Stimulated activated CD8-positive, alpha-beta memory T cell treated with anti-CD3 and anti-CD28 coated beads, Interleukin-7, amount 100 ng/mL, for 4 hours (primary cell): ENCODE data around the gene HPRT1.

Experiments
- DNase-seq, 2 donors: peaks; one replicate each; pipeline ENCODE4 v3.0.0-alpha.2; 2020; ENCODE audit warnings: low read depth in 2 of 2

HPRT1 gene

DNA sequence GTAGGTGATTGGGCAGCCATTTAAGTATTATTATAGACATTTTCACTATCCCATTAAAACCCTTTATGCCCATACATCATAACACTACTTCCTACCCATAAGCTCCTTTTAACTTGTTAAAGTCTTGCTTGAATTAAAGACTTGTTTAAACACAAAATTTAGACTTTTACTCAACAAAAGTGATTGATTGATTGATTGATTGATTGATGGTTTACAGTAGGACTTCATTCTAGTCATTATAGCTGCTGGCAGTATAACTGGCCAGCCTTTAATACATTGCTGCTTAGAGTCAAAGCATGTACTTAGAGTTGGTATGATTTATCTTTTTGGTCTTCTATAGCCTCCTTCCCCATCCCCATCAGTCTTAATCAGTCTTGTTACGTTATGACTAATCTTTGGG, 16.3 kb downstream of the HPRT1 start:
- no peak for DNase-seq

DNA sequence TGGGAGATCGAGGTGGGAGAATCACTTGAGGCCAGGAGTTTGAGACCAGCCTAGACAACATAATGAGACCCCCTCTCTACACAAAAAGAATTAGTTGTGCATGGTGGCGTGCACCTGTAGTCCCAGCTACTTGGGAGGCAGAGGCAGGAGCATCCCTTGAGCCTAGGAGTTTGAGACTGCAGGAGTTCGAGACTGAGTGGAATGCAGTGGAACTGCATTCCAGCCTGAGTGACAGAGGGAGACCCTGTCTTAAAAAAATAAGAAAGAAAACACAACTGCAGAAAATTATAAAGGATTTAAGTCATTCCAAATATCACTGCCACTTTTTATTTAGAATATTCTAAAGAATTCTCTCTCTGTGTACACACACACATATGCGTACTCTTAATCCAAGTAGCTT, 18.4 kb downstream of the HPRT1 start:
- DNase-seq = no peak

DNA sequence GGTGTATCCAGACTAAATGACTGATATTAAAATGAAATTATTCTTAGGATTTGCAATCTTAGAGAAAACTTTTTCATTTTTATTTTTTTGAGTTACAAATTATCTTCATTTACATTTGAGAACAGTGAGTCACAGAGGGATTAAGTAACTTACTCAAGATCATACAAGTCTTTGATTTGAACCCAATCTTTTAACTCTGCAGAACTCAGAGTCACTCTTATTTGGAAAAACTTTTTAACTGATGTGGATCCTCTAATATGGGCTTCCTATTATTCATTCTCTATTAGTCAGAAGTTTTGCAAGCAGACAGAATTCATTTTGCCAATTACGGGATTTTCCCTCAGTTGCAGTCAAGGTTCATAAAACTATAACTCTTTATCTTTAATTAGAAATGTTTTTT, 20.1 kb downstream of the HPRT1 start:
- no peak for DNase-seq

DNA sequence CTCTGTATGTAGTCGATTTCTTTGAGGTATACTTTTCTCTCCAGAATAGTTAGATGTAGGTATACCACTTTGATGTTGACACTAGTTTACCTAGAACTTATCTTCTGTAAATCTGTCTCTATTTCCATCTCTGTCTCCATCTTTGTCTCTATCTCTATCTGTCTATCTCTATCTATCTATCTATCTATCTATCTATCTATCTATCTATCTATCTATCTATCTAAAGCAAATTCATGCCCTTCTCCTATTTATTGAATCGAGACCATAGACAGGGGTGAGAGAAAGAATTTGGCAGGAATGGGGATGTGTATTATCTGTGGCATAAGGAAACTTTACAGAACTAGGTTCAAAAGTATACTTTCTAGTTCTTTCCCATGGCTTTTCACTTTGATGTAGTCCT, 21.4 kb downstream of the HPRT1 start:
- DNase-seq = no peak

GRCh38 chrX:134482371-134482770, 22.4 kb downstream of the HPRT1 start:
- no peak for DNase-seq

GRCh38 chrX:134484039-134484438, 24.1 kb downstream of the HPRT1 start:
- no peak for DNase-seq

GRCh38 chrX:134501941-134502340, 42.0 kb downstream of the HPRT1 start:
- DNase-seq = no peak

GRCh38 chrX:134502686-134503085, 42.7 kb downstream of the HPRT1 start:
- DNase-seq = no peak

GRCh38 chrX:134512566-134512965, 52.6 kb downstream of the HPRT1 start:
- DNase-seq = no peak

DNA sequence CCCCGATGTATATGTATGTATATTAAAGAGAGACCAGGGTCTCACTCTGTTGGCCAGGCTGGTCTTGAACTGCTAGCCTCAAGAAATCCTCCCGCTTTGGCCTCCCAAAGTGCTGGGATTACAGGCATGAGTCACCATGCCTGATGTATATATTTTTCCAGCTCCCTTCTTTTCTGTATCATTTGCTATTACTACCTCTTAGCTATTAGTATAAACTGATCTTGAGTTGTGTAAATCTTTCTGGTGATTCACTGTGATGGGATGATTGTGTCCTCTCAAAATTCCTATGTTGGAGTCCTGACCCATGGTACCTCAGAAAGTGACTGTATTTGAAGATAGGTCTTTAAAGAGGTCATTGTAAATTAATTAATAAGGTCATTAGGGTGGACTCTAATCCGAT, 53.1 kb downstream of the HPRT1 start:
- DNase-seq = no peak

GRCh38 chrX:134520860-134521390, 61.0 kb downstream of the HPRT1 start:
- DNase-seq = no peak

GRCh38 chrX:134524181-134524580, 64.2 kb downstream of the HPRT1 start:
- DNase-seq = no peak

DNA sequence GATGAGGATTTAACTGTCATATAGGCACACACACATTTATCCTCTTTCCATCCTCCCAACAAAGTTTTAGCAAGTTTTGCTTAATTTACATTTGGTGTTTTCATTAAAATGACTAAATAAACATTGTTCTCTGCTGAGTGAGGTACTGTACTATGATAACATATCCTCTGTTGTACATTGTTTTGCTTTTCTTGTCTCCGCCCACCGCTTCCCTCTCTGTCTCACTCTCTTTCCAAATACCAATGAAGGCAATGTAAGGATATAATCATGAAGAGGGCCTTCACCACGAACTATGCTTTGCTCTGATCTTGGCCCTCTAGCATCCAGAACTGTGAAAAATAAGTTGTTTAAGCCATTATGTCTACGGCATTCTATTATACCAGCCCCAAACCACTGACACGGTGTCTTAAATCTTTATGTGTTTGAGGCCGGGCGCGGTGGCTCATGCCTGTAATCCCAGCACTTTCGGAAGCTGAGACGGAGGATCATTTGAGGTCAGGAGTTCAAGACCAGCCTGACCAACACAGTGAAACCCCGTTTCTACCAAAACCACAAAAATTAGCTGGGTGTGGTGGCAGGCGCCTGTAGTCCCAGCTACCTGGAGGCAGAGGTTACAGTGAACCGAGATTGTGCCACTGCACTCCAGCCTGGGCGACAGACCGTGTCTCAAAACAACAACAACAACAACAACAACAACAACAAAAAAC, 65.3 kb downstream of the HPRT1 start:
- DNase-seq = no peak

DNA sequence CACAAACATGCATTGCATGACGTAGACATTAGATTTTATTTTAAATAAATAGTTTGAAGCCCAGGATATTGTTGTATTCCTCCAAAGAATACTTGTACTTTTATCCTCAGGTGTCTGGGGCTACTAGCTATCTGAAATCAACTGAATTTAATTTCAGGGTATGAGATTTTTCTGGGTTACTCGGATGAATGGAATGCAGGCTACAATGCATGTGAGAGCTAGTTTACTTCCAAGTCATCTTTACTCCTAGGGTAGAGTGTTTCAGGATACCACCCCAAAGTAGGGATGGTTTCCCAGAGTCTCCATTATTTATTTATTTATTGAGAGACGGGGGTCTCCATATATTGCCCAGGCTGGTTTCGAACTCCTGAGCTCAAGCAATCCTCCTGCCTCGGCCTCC, 66.4 kb downstream of the HPRT1 start:
- no peak for DNase-seq

DNA sequence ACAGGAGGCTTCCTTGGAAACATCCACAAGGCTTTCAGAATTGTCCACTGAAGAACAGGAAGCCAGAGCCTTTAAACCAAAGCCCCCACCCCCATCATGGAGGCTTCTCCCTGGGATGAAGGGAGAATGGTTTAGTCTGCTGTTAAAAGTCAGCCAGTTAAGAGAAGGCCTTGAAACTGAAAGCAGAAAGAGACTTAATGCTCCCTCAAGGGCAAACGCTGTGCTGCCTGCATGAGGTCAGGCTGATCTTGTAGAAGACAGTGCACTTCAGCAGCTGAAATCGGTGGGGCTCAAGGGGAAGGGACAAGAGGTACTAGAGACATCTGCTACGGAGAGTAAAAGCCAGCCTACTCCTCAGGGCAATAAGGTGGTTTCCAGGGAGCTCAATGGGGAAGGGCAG, 69.0 kb downstream of the HPRT1 start:
- no peak for DNase-seq

GRCh38 chrX:134529481-134529880, 69.5 kb downstream of the HPRT1 start:
- DNase-seq = no peak

GRCh38 chrX:134530845-134531244, 70.9 kb downstream of the HPRT1 start:
- no peak for DNase-seq

DNA sequence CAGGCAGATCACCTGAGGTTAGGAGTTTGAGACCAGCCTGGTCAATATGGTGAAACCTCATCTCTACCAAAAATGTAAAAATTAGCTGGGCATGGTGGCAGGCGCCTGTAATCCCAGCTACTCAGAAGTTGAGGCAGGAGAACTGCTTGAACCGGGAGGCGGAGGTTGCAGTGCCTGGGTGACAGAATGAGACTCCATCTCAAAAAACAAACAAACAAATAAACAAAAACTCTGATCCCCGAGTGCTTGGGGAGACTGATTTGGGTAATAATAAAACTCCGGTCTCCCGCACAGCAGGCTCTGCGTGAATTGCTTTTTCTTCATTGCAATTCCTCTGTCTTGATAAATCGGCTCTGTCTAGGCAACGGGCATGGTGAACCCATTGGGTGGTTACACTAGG, 73.4 kb downstream of the HPRT1 start:
- DNase-seq = no peak

GRCh38 chrX:134533952-134534351, 74.0 kb downstream of the HPRT1 start:
- no peak for DNase-seq

DNA sequence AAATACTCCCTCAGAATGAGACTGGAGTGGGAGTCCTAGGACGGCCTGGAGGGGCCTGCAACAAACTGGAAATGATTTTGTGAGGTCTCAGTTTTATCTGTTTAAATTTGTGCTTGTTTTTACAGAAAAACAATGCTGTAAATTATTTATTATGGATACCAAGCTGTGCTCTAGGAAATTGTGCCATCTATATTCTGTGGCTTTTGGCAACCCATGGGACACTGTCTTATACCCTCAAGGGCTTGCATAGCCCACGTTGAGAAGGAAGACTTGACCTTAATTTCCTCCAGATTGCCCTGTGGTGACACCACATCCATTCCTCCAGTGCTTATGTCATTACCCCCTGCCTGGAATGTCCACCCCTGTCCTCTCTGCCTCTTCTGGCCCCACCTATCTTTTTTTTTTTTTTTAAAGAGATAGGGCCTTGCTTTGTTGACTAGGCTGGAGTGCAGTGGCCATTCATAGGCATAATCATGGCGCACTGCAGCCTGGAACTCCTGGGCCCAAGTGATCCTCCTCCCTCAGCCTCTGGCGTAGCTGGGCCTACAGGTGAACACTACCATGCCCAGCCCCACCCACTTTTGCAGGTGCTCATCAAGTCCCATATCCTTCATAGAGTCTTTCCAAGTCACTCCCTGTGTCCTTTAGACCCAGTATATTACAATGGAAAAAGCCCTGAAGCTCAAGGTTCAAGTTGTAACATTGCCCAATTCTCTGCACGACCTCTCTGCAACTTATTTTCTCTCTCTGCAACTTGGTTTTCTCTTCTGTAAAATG, 77.4 kb downstream of the HPRT1 start:
- DNase-seq = no peak

DNA sequence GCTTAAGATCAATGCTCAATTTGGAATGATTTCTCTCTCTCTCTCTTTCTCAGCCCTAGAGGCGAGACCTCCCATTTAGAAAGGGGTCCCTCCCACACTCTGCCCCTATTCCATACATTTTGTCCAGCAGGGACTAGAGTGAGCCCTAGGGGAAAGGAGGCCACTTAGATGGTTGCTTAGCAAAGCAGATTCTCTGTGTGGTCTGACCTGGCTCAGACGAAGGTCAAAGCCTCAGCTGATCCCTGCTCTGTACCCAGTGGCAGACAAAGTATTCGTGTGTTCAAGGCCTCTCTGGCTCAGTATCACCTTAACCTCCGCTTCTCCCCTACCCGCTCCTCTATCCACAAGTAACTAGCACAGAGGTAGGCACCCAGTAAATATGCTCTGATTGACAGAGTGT, 78.4 kb downstream of the HPRT1 start:
- no peak for DNase-seq

GRCh38 chrX:134541906-134542305, 81.9 kb downstream of the HPRT1 start:
- DNase-seq = no peak

DNA sequence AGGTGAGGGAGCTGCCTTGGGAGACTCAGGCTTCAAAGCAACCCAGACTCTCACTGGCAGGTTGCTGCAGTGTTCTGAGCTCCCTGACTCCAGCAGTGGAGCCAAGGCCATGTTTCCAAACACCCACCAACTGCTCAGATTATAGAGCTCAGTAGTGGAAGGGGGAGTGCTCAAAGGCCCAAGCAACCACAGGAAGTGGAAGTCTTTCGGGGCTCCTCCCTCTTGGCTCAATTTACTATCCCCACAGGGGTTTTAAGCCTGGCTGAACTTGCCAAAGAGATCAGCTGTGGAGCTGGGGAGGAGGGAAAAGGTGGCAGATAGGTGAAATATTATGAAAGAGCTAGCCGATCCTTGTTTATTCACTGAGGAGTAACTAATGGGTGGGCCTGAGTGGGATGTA, 82.5 kb downstream of the HPRT1 start:
- DNase-seq = no peak
